ENCODE data around the gene SRPRB.
A peak's percentile ranks its signal among the peaks of the same experiment; 100 is the strongest.

The SRPRB gene

GRCh38 chr3:133864616-133865015 lies 59.0 kb downstream of the SRPRB start:
- H2AK5ac ChIP-seq (ENCODE audit: low read length), result no peak overlapping the region
- no peaks in the 10 kb centered on the region for H3K36me3 ChIP-seq (ENCODE audit: control insufficient read depth, insufficient read depth, low read length)
- WGBS (ENCODE audit: extremely low coverage, insufficient coverage, low lambda C conversion rate), result no CpG with 5 or more reads among the region's 7 CpGs
- H4K5ac ChIP-seq (ENCODE audit: low read length), result no peak overlapping the region
- H3K18ac ChIP-seq (ENCODE audit: low read length), result no peak overlapping the region
- no peak overlapping the region for H2BK15ac ChIP-seq (replicated peaks; ENCODE audit: low read depth)
- H2BK5ac ChIP-seq (ENCODE audit: low read length), result no peak overlapping the region
- H3K4me2 ChIP-seq (ENCODE audit: low read length), result no peak overlapping the region
- H3K27ac ChIP-seq (ENCODE audit: low read depth, low read length), result no peak overlapping the region
- no peaks in the 10 kb centered on the region for H3K79me2 ChIP-seq (ENCODE audit: control insufficient read depth, insufficient read depth, low read length)
- H3K4me1 ChIP-seq (ENCODE audit: control insufficient read depth, low read depth, low read length), result no peaks in the 10 kb centered on the region
- H3K79me1 ChIP-seq (ENCODE audit: low read length), result no peaks in the 10 kb centered on the region
- no peak overlapping the region for H3K4me3 ChIP-seq (ENCODE audit: low read length)
- no peak overlapping the region for H3K4ac ChIP-seq (ENCODE audit: low read depth, low read length)
- no peak overlapping the region for H2BK120ac ChIP-seq (ENCODE audit: low read depth, low read length)
- H4K8ac ChIP-seq (ENCODE audit: low read depth, low read length), result no peak overlapping the region
- H3K27me3 ChIP-seq (ENCODE audit: insufficient read depth, low read length, poor library complexity), result no peaks in the 10 kb centered on the region
- no peak overlapping the region for H3K56ac ChIP-seq (ENCODE audit: low read length)
- no peak overlapping the region for H3K23ac ChIP-seq (ENCODE audit: low read length)
- DNase-seq, result no peak
- no peak overlapping the region for H3K9ac ChIP-seq (ENCODE audit: low read length)

GRCh38 chr3:133865136-133865855 lies 59.7 kb downstream of the SRPRB start:
- H2AK5ac ChIP-seq (ENCODE audit: low read length), result no peak overlapping the region
- no peak overlapping the region for H3K4me3 ChIP-seq (ENCODE audit: low read length)
- no peaks in the 10 kb centered on the region for H3K79me2 ChIP-seq (ENCODE audit: control insufficient read depth, insufficient read depth, low read length)
- no peak overlapping the region for H3K27ac ChIP-seq (ENCODE audit: low read depth, low read length)
- no peaks in the 10 kb centered on the region for H3K4me1 ChIP-seq (ENCODE audit: control insufficient read depth, low read depth, low read length)
- no peak overlapping the region for H2BK5ac ChIP-seq (ENCODE audit: low read length)
- no peaks in the 10 kb centered on the region for H3K79me1 ChIP-seq (ENCODE audit: low read length)
- H2BK15ac ChIP-seq (replicated peaks; ENCODE audit: low read depth), result no peak overlapping the region
- no peak overlapping the region for H3K9ac ChIP-seq (ENCODE audit: low read length)
- no peak overlapping the region for H2BK120ac ChIP-seq (ENCODE audit: low read depth, low read length)
- no peaks in the 10 kb centered on the region for H3K27me3 ChIP-seq (ENCODE audit: insufficient read depth, low read length, poor library complexity)
- H3K4me2 ChIP-seq (ENCODE audit: low read length), result no peak overlapping the region
- H4K5ac ChIP-seq (ENCODE audit: low read length), result no peak overlapping the region
- H4K8ac ChIP-seq (ENCODE audit: low read depth, low read length), result no peak overlapping the region
- H3K18ac ChIP-seq (ENCODE audit: low read length), result no peak overlapping the region
- WGBS (ENCODE audit: extremely low coverage, insufficient coverage, low lambda C conversion rate), result no CpG with 5 or more reads among the region's 5 CpGs
- no peak overlapping the region for H3K23ac ChIP-seq (ENCODE audit: low read length)
- DNase-seq, result peak; percentile 37
- H3K56ac ChIP-seq (ENCODE audit: low read length), result no peak overlapping the region
- H3K36me3 ChIP-seq (ENCODE audit: control insufficient read depth, insufficient read depth, low read length), result no peaks in the 10 kb centered on the region
- H3K4ac ChIP-seq (ENCODE audit: low read depth, low read length), result no peak overlapping the region

- no peaks in the 10 kb centered on the region for H3K36me3 ChIP-seq (ENCODE audit: control insufficient read depth, insufficient read depth, low read length)
- no CpG with 5 or more reads among the region's 3 CpGs for WGBS (ENCODE audit: extremely low coverage, insufficient coverage, low lambda C conversion rate)
- no peak overlapping the region for H3K18ac ChIP-seq (ENCODE audit: low read length)
- no peak overlapping the region for H4K5ac ChIP-seq (ENCODE audit: low read length)
- H3K79me2 ChIP-seq (ENCODE audit: control insufficient read depth, insufficient read depth, low read length), result no peaks in the 10 kb centered on the region
- H4K8ac ChIP-seq (ENCODE audit: low read depth, low read length), result no peak overlapping the region
- no peak overlapping the region for H3K56ac ChIP-seq (ENCODE audit: low read length)
- H2BK5ac ChIP-seq (ENCODE audit: low read length), result no peak overlapping the region
- no peak overlapping the region for H2BK120ac ChIP-seq (ENCODE audit: low read depth, low read length)
- H3K79me1 ChIP-seq (ENCODE audit: low read length), result no peaks in the 10 kb centered on the region
- H3K4ac ChIP-seq (ENCODE audit: low read depth, low read length), result no peak overlapping the region
- H3K4me2 ChIP-seq (ENCODE audit: low read length), result no peak overlapping the region
- no peaks in the 10 kb centered on the region for H3K27me3 ChIP-seq (ENCODE audit: insufficient read depth, low read length, poor library complexity)
- no peaks in the 10 kb centered on the region for H3K4me1 ChIP-seq (ENCODE audit: control insufficient read depth, low read depth, low read length)
- no peak overlapping the region for H3K4me3 ChIP-seq (ENCODE audit: low read length)
- H3K9ac ChIP-seq (ENCODE audit: low read length), result no peak overlapping the region
- H2AK5ac ChIP-seq (ENCODE audit: low read length), result no peak overlapping the region
- H3K27ac ChIP-seq (ENCODE audit: low read depth, low read length), result no peak overlapping the region
- no peak overlapping the region for H2BK15ac ChIP-seq (replicated peaks; ENCODE audit: low read depth)
- no peak overlapping the region for H3K23ac ChIP-seq (ENCODE audit: low read length)
- DNase-seq, result no peak
Observed at GRCh38 chr3:133866141-133866540, 60.5 kb downstream of the SRPRB start.

GRCh38 chr3:133868186-133868585 lies 62.6 kb downstream of the SRPRB start:
- WGBS (ENCODE audit: extremely low coverage, insufficient coverage, low lambda C conversion rate), result no CpG with 5 or more reads among the region's 8 CpGs
- no peak overlapping the region for H2BK120ac ChIP-seq (ENCODE audit: low read depth, low read length)

GRCh38 chr3:133868758-133869475 lies 63.3 kb downstream of the SRPRB start:
- Histone ChIP-seq H3K4ac (ENCODE audit: low read depth, low read length) (no peak overlapping the region), H3K27ac (ENCODE audit: low read depth, low read length) (no peak overlapping the region), H3K18ac (ENCODE audit: low read length) (no peak overlapping the region), H3K36me3 (ENCODE audit: control insufficient read depth, insufficient read depth, low read length) (no peaks in the 10 kb centered on the region), H2BK120ac (ENCODE audit: low read depth, low read length) (no peak overlapping the region), H4K5ac (ENCODE audit: low read length) (no peak overlapping the region), H3K4me2 (ENCODE audit: low read length) (no peak overlapping the region), H3K23ac (ENCODE audit: low read length) (no peak overlapping the region), H3K79me1 (ENCODE audit: low read length) (no peaks in the 10 kb centered on the region), H2BK5ac (ENCODE audit: low read length) (no peak overlapping the region), H3K56ac (ENCODE audit: low read length) (no peak overlapping the region), H2AK5ac (ENCODE audit: low read length) (no peak overlapping the region), H2BK15ac (replicated peaks; ENCODE audit: low read depth) (no peak overlapping the region), H3K27me3 (ENCODE audit: insufficient read depth, low read length, poor library complexity) (no peaks in the 10 kb centered on the region), H3K4me3 (ENCODE audit: low read length) (no peak overlapping the region), H3K4me1 (ENCODE audit: control insufficient read depth, low read depth, low read length) (no peaks in the 10 kb centered on the region), H3K9ac (ENCODE audit: low read length) (no peak overlapping the region), H3K79me2 (ENCODE audit: control insufficient read depth, insufficient read depth, low read length) (no peaks in the 10 kb centered on the region), H4K8ac (ENCODE audit: low read depth, low read length) (no peak overlapping the region)
- no CpG with 5 or more reads among the region's 7 CpGs for WGBS (ENCODE audit: extremely low coverage, insufficient coverage, low lambda C conversion rate)
- DNase-seq, result no peak

More at GRCh38 chr3:133868186-133868585, 62.6 kb downstream of the SRPRB start:
- no peak overlapping the region for H2BK15ac ChIP-seq (replicated peaks; ENCODE audit: low read depth)
- no peak overlapping the region for H3K9ac ChIP-seq (ENCODE audit: low read length)
- H3K4ac ChIP-seq (ENCODE audit: low read depth, low read length), result no peak overlapping the region
- no peaks in the 10 kb centered on the region for H3K4me1 ChIP-seq (ENCODE audit: control insufficient read depth, low read depth, low read length)
- H4K8ac ChIP-seq (ENCODE audit: low read depth, low read length), result no peak overlapping the region
- H3K4me3 ChIP-seq (ENCODE audit: low read length), result no peak overlapping the region
- DNase-seq, result no peak
- H3K23ac ChIP-seq (ENCODE audit: low read length), result no peak overlapping the region
- no peak overlapping the region for H3K4me2 ChIP-seq (ENCODE audit: low read length)
- H3K27ac ChIP-seq (ENCODE audit: low read depth, low read length), result no peak overlapping the region
- no peaks in the 10 kb centered on the region for H3K36me3 ChIP-seq (ENCODE audit: control insufficient read depth, insufficient read depth, low read length)
- H4K5ac ChIP-seq (ENCODE audit: low read length), result no peak overlapping the region
- no peaks in the 10 kb centered on the region for H3K27me3 ChIP-seq (ENCODE audit: insufficient read depth, low read length, poor library complexity)
- H2AK5ac ChIP-seq (ENCODE audit: low read length), result no peak overlapping the region
- H3K18ac ChIP-seq (ENCODE audit: low read length), result no peak overlapping the region
- no peaks in the 10 kb centered on the region for H3K79me2 ChIP-seq (ENCODE audit: control insufficient read depth, insufficient read depth, low read length)
- no peaks in the 10 kb centered on the region for H3K79me1 ChIP-seq (ENCODE audit: low read length)
- no peak overlapping the region for H2BK5ac ChIP-seq (ENCODE audit: low read length)
- H3K56ac ChIP-seq (ENCODE audit: low read length), result no peak overlapping the region

Data from mesendoderm (in vitro differentiated cells).